Astrocyte (in vitro differentiated cells and primary cell): ENCODE results near the gene SH3GLB2. TPM values are rescaled to one million over a fixed set of nuclear protein-coding genes. Genes with fewer than 3 reads are reported as not detected.

Source experiments
- DNase-seq: peaks from one replicate; pipeline ENCODE4 v3.0.0-alpha.2; 2010; ENCODE audit warnings: low read depth
- FAIRE-seq: peaks from 2 replicates; lab custom pipeline; 2011; peaks lifted over from hg19 to GRCh38; lab: Jason Lieb, UNC
- H2AFZ ChIP-seq: 2 replicates; pipeline ENCODE4 v1.6.0; 2012; ENCODE audit warnings: low read depth, low read length, inconsistent platforms
- H3K27ac ChIP-seq: 2 replicates; pipeline ENCODE4 v1.5.1; 2011; ENCODE audit warnings: low read depth, low read length, inconsistent platforms
- H3K27me3 ChIP-seq: 2 replicates; pipeline ENCODE4 v1.6.0; 2011; ENCODE audit warnings: low read length, inconsistent platforms; ENCODE audit not compliant: insufficient read depth
- H3K36me3 ChIP-seq: 2 replicates; pipeline ENCODE4 v1.5.1; 2011; ENCODE audit warnings: low read length, inconsistent platforms; ENCODE audit not compliant: insufficient read depth
- H3K4me1 ChIP-seq: 2 replicates; pipeline ENCODE4 v1.5.1; 2011; ENCODE audit warnings: low read length, inconsistent platforms; ENCODE audit not compliant: insufficient read depth
- H3K4me2 ChIP-seq: 2 replicates; pipeline ENCODE4 v1.6.0; 2012; ENCODE audit warnings: low read length, inconsistent platforms
- H3K4me3 ChIP-seq: 2 replicates; pipeline ENCODE4 v1.5.1; 2011; ENCODE audit warnings: low read depth, mild to moderate bottlenecking, low read length, inconsistent platforms; ENCODE audit not compliant: insufficient read depth
- H3K79me2 ChIP-seq: 2 replicates; pipeline ENCODE4 v1.6.0; 2012; ENCODE audit warnings: mild to moderate bottlenecking, low read length, inconsistent platforms; ENCODE audit not compliant: insufficient read depth
- H3K9ac ChIP-seq: 2 replicates; pipeline ENCODE4 v1.6.0; 2012; ENCODE audit warnings: mild to moderate bottlenecking, low read length, inconsistent platforms
- H3K9me3 ChIP-seq: 2 replicates; pipeline ENCODE4 v1.5.1; 2012; ENCODE audit warnings: low read depth, mild to moderate bottlenecking, low read length, inconsistent platforms; ENCODE audit not compliant: insufficient read depth
- H4K20me1 ChIP-seq: 2 replicates; pipeline ENCODE4 v1.6.0; 2012; ENCODE audit warnings: low read length, inconsistent platforms; ENCODE audit not compliant: insufficient read depth
- H3K27ac Mint-ChIP-seq: one replicate; pipeline ENCODE4 v1.8.0; 2021; ENCODE audit warnings: mild to moderate bottlenecking, mixed read lengths; ENCODE audit not compliant: unreplicated experiment
- H3K27me3 Mint-ChIP-seq: one replicate; pipeline ENCODE4 v1.8.0; 2021; ENCODE audit warnings: low read depth, mixed read lengths; ENCODE audit not compliant: unreplicated experiment
- H3K36me3 Mint-ChIP-seq: one replicate; pipeline ENCODE4 v1.8.0; 2021; ENCODE audit warnings: low read depth, mixed read lengths; ENCODE audit not compliant: unreplicated experiment
- H3K4me1 Mint-ChIP-seq: one replicate; pipeline ENCODE4 v1.8.0; 2021; ENCODE audit warnings: low read depth, mixed read lengths; ENCODE audit not compliant: unreplicated experiment
- H3K4me3 Mint-ChIP-seq: one replicate; pipeline ENCODE4 v1.8.0; 2021; ENCODE audit warnings: mild to moderate bottlenecking, moderate library complexity, mixed read lengths; ENCODE audit not compliant: unreplicated experiment
- H3K9me3 Mint-ChIP-seq: one replicate; pipeline ENCODE4 v1.8.0; 2021; ENCODE audit warnings: mild to moderate bottlenecking, mixed read lengths; ENCODE audit not compliant: unreplicated experiment
- CTCF ChIP-seq: IDR thresholded peaks from 2 replicates; pipeline ENCODE4 v1.5.1; 2011; ENCODE audit warnings: low read depth, mild to moderate bottlenecking, inconsistent platforms, low read length, moderate library complexity; ENCODE audit not compliant: insufficient read depth
- EZH2 ChIP-seq: IDR thresholded peaks from 2 replicates; pipeline ENCODE4 v1.6.1; 2012; ENCODE audit warnings: mild to moderate bottlenecking, low read length, inconsistent platforms; ENCODE audit not compliant: insufficient read depth
- total RNA-seq: library from RNA; stranded (reverse); gene quantifications from 2 replicates; pipeline ENCODE4 v1.2.1, GENCODE V29; 2021

The SH3GLB2 gene
- total RNA-seq, 1 donor from 2014 or later: 38.0 TPM

DNA sequence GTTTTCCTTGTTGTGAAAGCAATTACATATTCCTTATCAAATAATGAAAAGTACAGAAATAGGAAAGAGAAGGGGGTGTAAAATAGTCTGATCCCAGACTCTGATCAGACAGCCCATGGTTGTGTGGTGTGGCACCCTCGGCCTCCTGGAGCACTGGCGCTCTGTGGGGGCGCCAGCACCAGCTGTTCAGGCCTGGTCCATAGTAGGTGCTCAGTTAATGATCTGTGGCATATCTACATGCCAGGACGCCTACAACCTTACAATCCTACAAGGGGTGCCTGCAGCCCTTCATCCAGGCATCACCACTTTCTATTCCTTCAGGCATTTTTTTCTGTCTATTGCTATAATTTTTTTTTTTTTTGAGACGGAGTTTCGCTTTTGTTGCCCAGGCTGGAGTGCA lies 24.9 kb upstream of the SH3GLB2 start:
- H3K36me3 ChIP-seq: no peaks in the 10 kb centered on the region
- H3K4me1 ChIP-seq: no peaks in the 10 kb centered on the region
- H3K27ac ChIP-seq: no peak overlapping the region
- no peak for DNase-seq
- no peak for TF ChIP-seq CTCF
- no peak for TF ChIP-seq EZH2
- H2AFZ ChIP-seq: no peak overlapping the region
- no peaks in the 10 kb centered on the region for H3K27me3 ChIP-seq
- Mint-ChIP-seq H3K27me3 (no peaks in the 10 kb centered on the region), H3K27ac (no peak overlapping the region), H3K4me3 (no peak overlapping the region), H3K9me3 (no peaks in the 10 kb centered on the region), H3K4me1 (no peaks in the 10 kb centered on the region), H3K36me3 (peaks cover 12% of the 10 kb centered on the region)
- no peaks in the 10 kb centered on the region for H3K9me3 ChIP-seq
- no peak overlapping the region for H3K4me2 ChIP-seq
- no peak for FAIRE-seq
- H4K20me1 ChIP-seq: no peaks in the 10 kb centered on the region
- no peak overlapping the region for H3K9ac ChIP-seq
- H3K4me3 ChIP-seq: no peak overlapping the region
- no peaks in the 10 kb centered on the region for H3K79me2 ChIP-seq

- H3K4me1 ChIP-seq: no peaks in the 10 kb centered on the region
- H3K9me3 ChIP-seq: no peaks in the 10 kb centered on the region
- no peaks in the 10 kb centered on the region for H3K79me2 ChIP-seq
- DNase-seq (no peak), FAIRE-seq (no peak)
- no peak for TF ChIP-seq CTCF
- no peak for TF ChIP-seq EZH2
- H3K9ac ChIP-seq: no peak overlapping the region
- H3K27ac Mint-ChIP-seq: no peak overlapping the region
- no peak overlapping the region for H3K4me3 Mint-ChIP-seq
- peaks cover 15% of the 10 kb centered on the region for H3K36me3 Mint-ChIP-seq
- H3K27me3 ChIP-seq: no peaks in the 10 kb centered on the region
- H3K36me3 ChIP-seq: no peaks in the 10 kb centered on the region
- no peak overlapping the region for H2AFZ ChIP-seq
- H3K4me2 ChIP-seq: no peak overlapping the region
- H3K4me1 Mint-ChIP-seq: no peaks in the 10 kb centered on the region
- H3K9me3 Mint-ChIP-seq: no peaks in the 10 kb centered on the region
- no peaks in the 10 kb centered on the region for H4K20me1 ChIP-seq
- H3K27ac ChIP-seq: no peak overlapping the region
- H3K27me3 Mint-ChIP-seq: no peaks in the 10 kb centered on the region
- no peak overlapping the region for H3K4me3 ChIP-seq
Observed at GRCh38 chr9:129052592-129052991, 24.5 kb upstream of the SH3GLB2 start.

DNA sequence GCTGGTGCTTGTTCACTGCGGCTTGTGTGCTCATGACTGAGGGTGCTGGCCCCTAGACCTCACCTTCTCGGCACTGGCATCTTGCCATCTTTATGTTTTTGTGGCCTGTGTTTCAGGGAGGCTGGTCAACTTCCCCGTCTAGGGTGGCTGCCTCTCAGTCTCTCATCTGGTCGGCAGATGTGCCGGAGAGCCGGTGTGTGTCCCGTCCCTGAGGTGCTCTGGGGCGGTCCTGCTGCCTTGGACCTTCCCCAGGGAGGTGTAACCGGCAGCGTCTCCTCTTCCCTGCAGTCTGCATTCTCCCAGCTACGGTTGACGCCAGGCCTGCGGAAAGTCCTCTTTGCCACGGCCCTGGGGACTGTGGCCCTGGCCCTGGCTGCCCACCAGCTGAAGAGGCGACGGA lies 13.9 kb upstream of the SH3GLB2 start:
- no peak overlapping the region for H3K4me3 ChIP-seq
- H3K4me1 ChIP-seq: peaks cover 8% of the 10 kb centered on the region
- no peaks in the 10 kb centered on the region for H3K27me3 ChIP-seq
- TF ChIP-seq CTCF (no peak), EZH2 (no peak)
- no peak overlapping the region for H2AFZ ChIP-seq
- no peaks in the 10 kb centered on the region for H3K27me3 Mint-ChIP-seq
- no peak overlapping the region for H3K4me2 ChIP-seq
- no peak overlapping the region for H3K27ac Mint-ChIP-seq
- H3K27ac ChIP-seq: no peak overlapping the region
- H3K9ac ChIP-seq: no peak overlapping the region
- peaks cover 11% of the 10 kb centered on the region for H3K4me1 Mint-ChIP-seq
- no peak for DNase-seq
- no peaks in the 10 kb centered on the region for H3K9me3 ChIP-seq
- FAIRE-seq: no peak
- H3K4me3 Mint-ChIP-seq: no peak overlapping the region
- H4K20me1 ChIP-seq: peaks cover 22% of the 10 kb centered on the region
- H3K9me3 Mint-ChIP-seq: no peaks in the 10 kb centered on the region
- peaks cover 22% of the 10 kb centered on the region for H3K79me2 ChIP-seq
- H3K36me3 ChIP-seq: no peaks in the 10 kb centered on the region
- H3K36me3 Mint-ChIP-seq: peaks cover 8% of the 10 kb centered on the region
